C4-2B (cell line): Measurements from ENCODE around the gene TNIP1.

ENCODE experiments used
- ZFX ChIP-seq: fragments of 450-650 bp; IDR thresholded peaks from 2 replicates; pipeline ENCODE4 v1.6.1; 2017
- TF ChIP-seq, protein P1 (sequence below): fragments of 450-650 bp; conservative IDR thresholded peaks from 2 replicates; pipeline ENCODE4 v1.5.1; 2017; ENCODE audit warnings: mild to moderate bottlenecking

GRCh38 chr5:151087486-151087885 is 6.7 kb upstream of the TNIP1 start:
- TF ChIP-seq, protein P1, sequence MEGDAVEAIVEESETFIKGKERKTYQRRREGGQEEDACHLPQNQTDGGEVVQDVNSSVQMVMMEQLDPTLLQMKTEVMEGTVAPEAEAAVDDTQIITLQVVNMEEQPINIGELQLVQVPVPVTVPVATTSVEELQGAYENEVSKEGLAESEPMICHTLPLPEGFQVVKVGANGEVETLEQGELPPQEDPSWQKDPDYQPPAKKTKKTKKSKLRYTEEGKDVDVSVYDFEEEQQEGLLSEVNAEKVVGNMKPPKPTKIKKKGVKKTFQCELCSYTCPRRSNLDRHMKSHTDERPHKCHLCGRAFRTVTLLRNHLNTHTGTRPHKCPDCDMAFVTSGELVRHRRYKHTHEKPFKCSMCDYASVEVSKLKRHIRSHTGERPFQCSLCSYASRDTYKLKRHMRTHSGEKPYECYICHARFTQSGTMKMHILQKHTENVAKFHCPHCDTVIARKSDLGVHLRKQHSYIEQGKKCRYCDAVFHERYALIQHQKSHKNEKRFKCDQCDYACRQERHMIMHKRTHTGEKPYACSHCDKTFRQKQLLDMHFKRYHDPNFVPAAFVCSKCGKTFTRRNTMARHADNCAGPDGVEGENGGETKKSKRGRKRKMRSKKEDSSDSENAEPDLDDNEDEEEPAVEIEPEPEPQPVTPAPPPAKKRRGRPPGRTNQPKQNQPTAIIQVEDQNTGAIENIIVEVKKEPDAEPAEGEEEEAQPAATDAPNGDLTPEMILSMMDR, result no peak
- TF ChIP-seq ZFX, result no peak
